Kasumi-1 (cell line): ENCODE measurements around the gene KRT20.

Experiments used
- DNase-seq, 2 experiments: peaks; one replicate each; lab custom pipeline; 2025; lab: John Stamatoyannopoulos, UW

KRT20 gene

GRCh38 chr17:40850293-40850972 is 34.6 kb downstream of the KRT20 start:
- no peak for DNase-seq

GRCh38 chr17:40849723-40850122 is 35.3 kb downstream of the KRT20 start:
- DNase-seq, result no peak

GRCh38 chr17:40848583-40849235 is 36.3 kb downstream of the KRT20 start:
- DNase-seq, result no peak

GRCh38 chr17:40846515-40847144 is 38.4 kb downstream of the KRT20 start:
- DNase-seq, result no peak

GRCh38 chr17:40844671-40845107 is 40.4 kb downstream of the KRT20 start:
- DNase-seq, result no peak

- no peak for DNase-seq
These were observed 41.8 kb downstream of the KRT20 start for GRCh38 chr17:40843242-40843641.

- no peak for DNase-seq
These were observed 43.8 kb downstream of the KRT20 start for GRCh38 chr17:40841246-40841645.

GRCh38 chr17:40839194-40839593 is 45.8 kb downstream of the KRT20 start:
- no peak for DNase-seq

GRCh38 chr17:40836020-40836419 is 49.0 kb downstream of the KRT20 start:
- DNase-seq, result no peak

GRCh38 chr17:40833882-40834281 is 51.2 kb downstream of the KRT20 start:
- DNase-seq, result no peak

GRCh38 chr17:40832840-40833239 is 52.2 kb downstream of the KRT20 start:
- no peak for DNase-seq

GRCh38 chr17:40830085-40830776 is 54.8 kb downstream of the KRT20 start:
- no peak for DNase-seq

- no peak for DNase-seq
These were observed 56.5 kb downstream of the KRT20 start for GRCh38 chr17:40828454-40829044.

GRCh38 chr17:40827746-40828453 is 57.1 kb downstream of the KRT20 start:
- no peak for DNase-seq
